Transverse colon (tissue), 3 donors: ENCODE results near the gene SAMD1.

Experiments used
- CTCF ChIP-seq, 5 experiments: fragments of 200-600 bp in 3 of 5; fragments of 450-650 bp in 2 of 5; sonication (generic) in 3 of 5; IDR thresholded peaks; 1 replicate in 2 of 5; 2 replicates in 3 of 5; pipeline ENCODE4 v1.5.1; 2016 to 2017; ENCODE audit warnings: antibody characterized with exemption in 5 of 5, inconsistent platforms in 3 of 5, mild to moderate bottlenecking in 2 of 5, moderate library complexity in 1 of 5
- POLR2A ChIP-seq: fragments of 450-650 bp; IDR thresholded peaks from one replicate; pipeline ENCODE4 v1.6.1; 2016; ENCODE audit warnings: antibody characterized with exemption, mild to moderate bottlenecking, moderate library complexity

- TF ChIP-seq CTCF (IDR thresholded peaks at IDR 0.05) (no peak), POLR2A (no peak)
These were observed 28.0 kb downstream of the SAMD1 start for GRCh38 chr19:14062558-14062855.
